Adrenal gland (tissue), 5 donors: Measurements from ENCODE around the gene EXOC3.

ENCODE experiments used
- POLR2A ChIP-seq, 2 donors: fragments of 450-650 bp; IDR thresholded peaks; one replicate each; pipeline ENCODE4 v1.6.1; 2017; ENCODE audit warnings: antibody characterized with exemption in 2 of 2, mild to moderate bottlenecking in 2 of 2, moderate library complexity in 1 of 2
- TF ChIP-seq, protein P1 (sequence below), 6 experiments: fragments of 450-650 bp in 4 of 6; fragments of 200-600 bp in 2 of 6; sonication (generic) in 1 of 6; IDR thresholded peaks; 1 replicate in 5 of 6; 2 replicates in 1 of 6; pipeline versions ENCODE4 v1.5.1 to v1.8.0; 2016 to 2021; ENCODE audit warnings: antibody characterized with exemption in 6 of 6, mild to moderate bottlenecking in 2 of 6, moderate library complexity in 1 of 6
- donor health status: DM: no; HTN: no; CAD: no.

DNA sequence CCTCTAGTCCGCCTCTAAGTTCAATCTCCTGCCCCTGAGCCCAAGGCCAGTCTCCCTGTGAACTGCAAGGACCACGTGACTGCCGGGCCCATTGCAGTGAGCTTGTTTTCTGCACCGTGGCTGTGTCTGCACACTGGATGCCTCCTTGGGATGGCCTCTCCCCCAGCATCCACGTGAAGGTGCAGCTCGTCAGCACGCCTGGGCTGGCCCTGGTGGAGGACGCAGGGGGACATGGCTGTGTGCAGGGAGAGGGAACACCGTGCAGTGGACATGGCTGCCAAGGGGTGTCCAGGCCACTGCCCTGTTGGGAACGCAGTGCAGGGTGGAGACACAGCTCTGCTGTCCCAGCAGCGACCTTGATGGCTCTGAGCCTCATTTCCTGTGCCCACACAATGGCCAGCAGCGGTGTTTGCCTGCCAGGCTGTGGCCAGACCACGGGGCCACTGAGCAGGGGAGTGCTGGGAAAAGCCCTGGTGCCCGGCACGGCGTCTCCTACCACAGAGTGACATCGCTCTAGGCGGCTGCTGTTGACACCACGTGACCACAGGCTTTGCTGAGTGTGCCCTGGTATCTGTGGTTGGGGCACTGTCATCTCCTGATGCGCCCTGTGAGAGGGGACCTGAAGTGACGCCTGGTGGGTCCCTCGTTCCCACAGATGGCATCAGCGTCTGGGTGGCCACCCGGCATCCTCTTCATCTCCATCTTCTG is 26.9 kb upstream of the EXOC3 start:
- peak in 1 of 2 donors; percentile 24 for TF ChIP-seq POLR2A (IDR thresholded peaks at IDR 0.05)
- TF ChIP-seq, protein P1, sequence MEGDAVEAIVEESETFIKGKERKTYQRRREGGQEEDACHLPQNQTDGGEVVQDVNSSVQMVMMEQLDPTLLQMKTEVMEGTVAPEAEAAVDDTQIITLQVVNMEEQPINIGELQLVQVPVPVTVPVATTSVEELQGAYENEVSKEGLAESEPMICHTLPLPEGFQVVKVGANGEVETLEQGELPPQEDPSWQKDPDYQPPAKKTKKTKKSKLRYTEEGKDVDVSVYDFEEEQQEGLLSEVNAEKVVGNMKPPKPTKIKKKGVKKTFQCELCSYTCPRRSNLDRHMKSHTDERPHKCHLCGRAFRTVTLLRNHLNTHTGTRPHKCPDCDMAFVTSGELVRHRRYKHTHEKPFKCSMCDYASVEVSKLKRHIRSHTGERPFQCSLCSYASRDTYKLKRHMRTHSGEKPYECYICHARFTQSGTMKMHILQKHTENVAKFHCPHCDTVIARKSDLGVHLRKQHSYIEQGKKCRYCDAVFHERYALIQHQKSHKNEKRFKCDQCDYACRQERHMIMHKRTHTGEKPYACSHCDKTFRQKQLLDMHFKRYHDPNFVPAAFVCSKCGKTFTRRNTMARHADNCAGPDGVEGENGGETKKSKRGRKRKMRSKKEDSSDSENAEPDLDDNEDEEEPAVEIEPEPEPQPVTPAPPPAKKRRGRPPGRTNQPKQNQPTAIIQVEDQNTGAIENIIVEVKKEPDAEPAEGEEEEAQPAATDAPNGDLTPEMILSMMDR (IDR thresholded peaks at IDR 0.05): no peak
